ENCODE data around the gene IFITM10. TPM values are rescaled to one million over a fixed set of nuclear protein-coding genes. Genes with fewer than 3 reads are reported as not detected.
"Not testable (repeated sequence)": the region's sequence is repeated elsewhere in the genome, so short reads cannot be mapped to it uniquely, and the experiment has no call there.

The IFITM10 gene
- total RNA-seq, 1 donor from 2014 or later = 1.2 TPM

- intact Hi-C loops (cut with micrococcal nuclease) = no loop called here
Observed at GRCh38 chr11:1778141-1778911, 27.9 kb upstream of the IFITM10 start.

GRCh38 chr11:1777737-1778136 lies 27.3 kb upstream of the IFITM10 start:
- intact Hi-C loops (cut with micrococcal nuclease) = no loop called here

GRCh38 chr11:1776944-1777715 lies 26.7 kb upstream of the IFITM10 start:
- intact Hi-C loops (cut with micrococcal nuclease) = no loop called here

- intact Hi-C loops (cut with micrococcal nuclease) = no loop called here
Observed at GRCh38 chr11:1776331-1776851, 26.0 kb upstream of the IFITM10 start.

GRCh38 chr11:1774886-1775285 lies 24.5 kb upstream of the IFITM10 start:
- intact Hi-C loops (cut with micrococcal nuclease) = loop anchor here (5.0 kb wide), 2 partner anchors 77 to 83 kb away; partner anchors contain the start of gene LSP1

GRCh38 chr11:1773994-1774550 lies 23.7 kb upstream of the IFITM10 start:
- intact Hi-C loops (cut with micrococcal nuclease) = loop anchor here (2.0 to 5.0 kb wide), 3 partner anchors 15 to 82 kb away; partner anchors contain the start of gene LSP1

GRCh38 chr11:1773131-1773993 lies 23.0 kb upstream of the IFITM10 start:
- intact Hi-C loops (cut with micrococcal nuclease) = loop anchor here (2.0 to 5.0 kb wide), 3 partner anchors 15 to 81 kb away; partner anchors contain the start of gene LSP1

GRCh38 chr11:1772270-1773130 lies 22.1 kb upstream of the IFITM10 start:
- intact Hi-C loops (cut with micrococcal nuclease) = loop anchor here (1.0 to 5.0 kb wide), 4 partner anchors 8 to 80 kb away; partner anchors contain the start of gene LSP1

- intact Hi-C loops (cut with micrococcal nuclease) = loop anchor here (1.0 to 5.0 kb wide), 4 partner anchors 7 to 81 kb away; partner anchors contain the start of gene LSP1
Observed at GRCh38 chr11:1771700-1772099, 21.3 kb upstream of the IFITM10 start.

- intact Hi-C loops (cut with micrococcal nuclease) = loop anchor here (5.0 kb wide), 2 partner anchors 79 to 81 kb away; partner anchors contain the start of gene LSP1
Observed at GRCh38 chr11:1771273-1771672, 20.9 kb upstream of the IFITM10 start.

- intact Hi-C loops (cut with micrococcal nuclease) = loop anchor here (5.0 kb wide), 2 partner anchors 78 to 82 kb away; partner anchors contain the start of gene LSP1
Observed at GRCh38 chr11:1770528-1770927, 20.1 kb upstream of the IFITM10 start.

- intact Hi-C loops (cut with micrococcal nuclease) = loop anchor here (5.0 kb wide), 2 partner anchors 78 to 82 kb away; partner anchors contain the start of gene LSP1
Observed at GRCh38 chr11:1770061-1770460, 19.7 kb upstream of the IFITM10 start.

GRCh38 chr11:1769304-1769936 lies 19.0 kb upstream of the IFITM10 start:
- intact Hi-C loops (cut with micrococcal nuclease) = not testable (repeated sequence)

GRCh38 chr11:1768141-1768469 lies 17.7 kb upstream of the IFITM10 start:
- intact Hi-C loops (cut with micrococcal nuclease) = no loop called here

GRCh38 chr11:1767399-1768140 lies 17.2 kb upstream of the IFITM10 start:
- intact Hi-C loops (cut with micrococcal nuclease) = no loop called here

- intact Hi-C loops (cut with micrococcal nuclease) = no loop called here
Observed at GRCh38 chr11:1766719-1767398, 16.5 kb upstream of the IFITM10 start.

GRCh38 chr11:1765871-1766718 lies 15.7 kb upstream of the IFITM10 start:
- intact Hi-C loops (cut with micrococcal nuclease) = no loop called here

All from T-helper 1 cell treated with Interleukin-12 subunit alpha and Interleukin-12 subunit beta and Interleukin-4 antibody, amounts not matched to agents 30 ng/mL and 1 ng/mL, for 36 hours (primary cell).